Endothelial cell of umbilical vein (primary cell): ENCODE results near the gene CASP14. TPM values are rescaled to one million over a fixed set of nuclear protein-coding genes. Genes with fewer than 3 reads are reported as not detected.
"Not testable (repeated sequence)": the region's sequence is repeated elsewhere in the genome, so short reads cannot be mapped to it uniquely, and the experiment has no call there.

Source experiments
- BruUV-seq: library from RNA; stranded (reverse); fragments of 400-500 nt; replicated peaks from 2 replicates; lab custom pipeline; 2021; lab: Mats Ljungman, UMichigan
- CTCF ChIA-PET: fragments of 300-600, 350-600 bp; sonication (Branson Sonifier 250); formaldehyde crosslinking; loops from one replicate; lab custom pipeline; 2021; ENCODE audit warnings: antibody characterized with exemption, inconsistent platforms; lab: Charles Lee
- POLR2A ChIA-PET: fragments of 300-600, 350-600 bp; sonication (Branson Sonifier 250); formaldehyde crosslinking; loops from one replicate; lab custom pipeline; 2021; ENCODE audit warnings: antibody characterized with exemption, inconsistent platforms; lab: Charles Lee
- DNase-seq: peaks from one replicate; pipeline ENCODE4 v3.0.0-alpha.2; 2011; ENCODE audit warnings: low read depth, low spot score
- FAIRE-seq: peaks from 2 replicates; lab custom pipeline; 2011; peaks lifted over from hg19 to GRCh38; lab: Jason Lieb, UNC
- H2AFZ ChIP-seq: 2 replicates; pipeline ENCODE4 v1.6.0; 2012; ENCODE audit warnings: low read depth, low read length, control low read depth, inconsistent platforms
- H3K27ac ChIP-seq: 2 replicates; pipeline ENCODE4 v1.5.1; 2011; ENCODE audit warnings: low read depth, mild to moderate bottlenecking, control low read depth, low read length, moderate library complexity; ENCODE audit not compliant: insufficient read depth
- H3K27me3 ChIP-seq, 2 experiments: 2 replicates each; pipeline versions ENCODE4 v1.6.0 to v1.6.1; 2011; ENCODE audit warnings: low read length in 2 of 2, mixed read lengths in 1 of 2; ENCODE audit not compliant: control insufficient read depth in 2 of 2, insufficient read depth in 2 of 2
- H3K36me3 ChIP-seq, 2 experiments: 2 replicates in 1 of 2; 3 replicates in 1 of 2; pipeline ENCODE4 v1.5.1; 2011; ENCODE audit warnings: low read length in 2 of 2, mild to moderate bottlenecking in 1 of 2, moderate library complexity in 1 of 2; ENCODE audit not compliant: control insufficient read depth in 2 of 2, insufficient read depth in 2 of 2; ENCODE audit errors: extremely low read depth in 1 of 2
- H3K4me1 ChIP-seq: 3 replicates; pipeline ENCODE4 v1.5.1; 2011; ENCODE audit warnings: mild to moderate bottlenecking, low read length; ENCODE audit not compliant: control insufficient read depth, insufficient read depth; ENCODE audit errors: extremely low read depth
- H3K4me2 ChIP-seq: 2 replicates; pipeline ENCODE4 v1.6.1; 2011; ENCODE audit warnings: low read length, control low read depth, mixed read lengths; ENCODE audit not compliant: insufficient read depth
- H3K4me3 ChIP-seq, 3 experiments: fragments of 200-600 bp in 1 of 3; sonication (generic), shearing (Covaris generic) in 1 of 3; replicated peaks in 1 of 3; 2 replicates each; pipeline ENCODE4 v1.5.1; 2011 to 2016; ENCODE audit warnings: control low read depth in 3 of 3, low read length in 3 of 3, mild to moderate bottlenecking in 2 of 3, inconsistent platforms in 1 of 3, low read depth in 1 of 3, moderate library complexity in 1 of 3; ENCODE audit not compliant: insufficient read depth in 1 of 3
- H3K79me2 ChIP-seq: 2 replicates; pipeline ENCODE4 v1.6.0; 2012; ENCODE audit warnings: low read length, inconsistent platforms; ENCODE audit not compliant: control insufficient read depth, insufficient read depth
- H3K9ac ChIP-seq: replicated peaks from 2 replicates; pipeline ENCODE3; 2011; ENCODE audit warnings: low read length, control low read depth; ENCODE audit not compliant: insufficient read depth; ENCODE audit errors: extremely low read depth
- H3K9me1 ChIP-seq: replicated peaks from 3 replicates; pipeline ENCODE4 v1.6.0; 2011; ENCODE audit warnings: mild to moderate bottlenecking, low read length; ENCODE audit not compliant: control insufficient read depth, insufficient read depth; ENCODE audit errors: extremely low read depth
- H3K9me3 ChIP-seq: replicated peaks from 2 replicates; pipeline ENCODE4 v1.5.1; 2012; ENCODE audit warnings: low read length, inconsistent platforms; ENCODE audit not compliant: control insufficient read depth, insufficient read depth
- H4K20me1 ChIP-seq: replicated peaks from 2 replicates; pipeline ENCODE3; 2011; ENCODE audit warnings: mild to moderate bottlenecking, low read length; ENCODE audit not compliant: control insufficient read depth, insufficient read depth; ENCODE audit errors: extremely low read depth
- CTCF ChIP-seq, 2 donors: IDR thresholded peaks; 1 replicate in 1 of 2; 2 replicates in 1 of 2; pipeline ENCODE4 v1.5.1; 2011; ENCODE audit warnings: low read length in 2 of 2, mild to moderate bottlenecking in 2 of 2, moderate library complexity in 2 of 2, control low read depth in 1 of 2, inconsistent platforms in 1 of 2, low read depth in 1 of 2; ENCODE audit not compliant: insufficient read depth in 1 of 2; ENCODE audit errors: extremely low read depth in 1 of 2
- MYC ChIP-seq: IDR thresholded peaks from one replicate; pipeline ENCODE4 v1.6.1; 2011; ENCODE audit warnings: mild to moderate bottlenecking, low read depth, low read length
- POLR2A ChIP-seq: IDR thresholded peaks from 2 replicates; pipeline ENCODE4 v1.6.1; 2012; ENCODE audit warnings: low read depth, mild to moderate bottlenecking, control low read depth, low read length
- dilution Hi-C: fragments of 300-500 bp; cut with MboI; formaldehyde crosslinking; loops from one replicate; pipeline ENCODE4 v1.15.0; 2019; ENCODE audit warnings: low sequenced_read_pairs; ENCODE audit not compliant: extremely low pct_ligation_motif_present
- intact Hi-C: fragments of 100-400 bp; cut with micrococcal nuclease; formaldehyde crosslinking; loops from one replicate; pipeline ENCODE4 v1.10.0; 2022
- polyA plus RNA-seq, 4 experiments: library from polyadenylated mRNA; depleted of rRNA in 3 of 4; stranded (reverse) in 3 of 4; unstranded in 1 of 4; fragments of >200 nt; gene quantifications; 2 replicates each; pipeline versions ENCODE4 v1.2.1 to v1.2.3, GENCODE V29; 2011 to 2012; ENCODE audit warnings: missing spikeins in 1 of 4
- total RNA-seq: library from RNA; stranded (reverse); gene quantifications from 2 replicates; pipeline ENCODE4 v1.2.3, GENCODE V29; 2021

Gene CASP14
- total and polyA plus RNA-seq, 2 donors (not counting 3 experiments of a cell fraction or from before 2014, with no cell fraction given): not detected

GRCh38 chr19:15018836-15019235 lies 30.4 kb upstream of the CASP14 start:
- H3K27ac ChIP-seq, H3K27me3 ChIP-seq, POLR2A ChIA-PET, H2AFZ ChIP-seq, intact Hi-C loops, DNase-seq, BruUV-seq, H3K79me2 ChIP-seq, H3K9me1 ChIP-seq, dilution Hi-C loops, CTCF ChIA-PET, H3K9ac ChIP-seq, H3K4me1 ChIP-seq, H4K20me1 ChIP-seq, H3K36me3 ChIP-seq, FAIRE-seq, H3K4me2 ChIP-seq, H3K9me3 ChIP-seq, H3K4me3 ChIP-seq: not testable (repeated sequence)

DNA sequence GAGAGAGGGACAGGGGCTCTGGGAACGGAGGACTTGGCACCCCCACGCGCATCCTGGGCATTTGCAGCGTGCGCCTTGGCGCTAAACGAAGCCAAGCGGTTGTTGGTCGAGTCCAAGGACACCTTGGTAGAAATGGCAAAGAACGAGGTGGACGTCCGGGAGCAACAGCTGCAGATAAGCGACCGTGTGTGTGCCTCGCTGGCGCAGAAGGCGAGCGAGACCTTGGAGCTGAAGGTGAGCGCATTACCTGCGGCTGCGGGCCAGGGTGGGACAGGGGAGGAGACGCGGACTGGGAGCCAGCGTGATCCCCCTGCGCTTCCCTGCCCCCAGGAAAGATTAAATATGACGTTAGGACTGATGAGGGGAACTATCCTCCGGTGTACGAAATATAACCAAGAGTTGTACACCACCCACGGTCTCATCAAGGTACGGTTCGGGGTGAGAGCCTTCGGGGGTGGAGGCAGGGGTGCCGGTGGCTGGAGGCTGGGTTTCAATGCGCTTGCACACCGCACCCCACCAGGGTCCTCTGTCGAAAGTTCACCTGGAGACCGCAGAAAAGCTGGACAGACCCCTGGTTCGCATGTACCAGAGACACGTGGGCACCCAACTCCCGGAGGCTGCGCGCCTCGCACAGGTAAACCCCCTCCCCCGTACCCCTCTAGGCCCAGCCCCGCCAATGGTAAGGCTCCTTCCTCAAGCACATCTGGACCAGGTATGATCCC lies 27.8 kb upstream of the CASP14 start:
- no peaks in the 10 kb centered on the region for H3K4me1 ChIP-seq
- CTCF ChIA-PET: no interaction called here
- H2AFZ ChIP-seq: no peak overlapping the region
- intact Hi-C loops: no loop called here
- BruUV-seq: no TSS peak
- H3K79me2 ChIP-seq: no peaks in the 10 kb centered on the region
- H3K9me1 ChIP-seq: no peaks in the 10 kb centered on the region
- H3K36me3 ChIP-seq: no peaks in the 10 kb centered on the region
- H3K4me2 ChIP-seq: no peak overlapping the region
- no peak for DNase-seq
- no peaks in the 10 kb centered on the region for H3K27me3 ChIP-seq
- no peak for FAIRE-seq
- H3K4me3 ChIP-seq: no peak overlapping the region
- no peak overlapping the region for H3K9ac ChIP-seq
- H3K9me3 ChIP-seq: no peaks in the 10 kb centered on the region
- POLR2A ChIA-PET: no interaction called here
- TF ChIP-seq CTCF (IDR thresholded peaks at IDR 0.05; ENCODE audit: extremely low read depth in 1 of 2, insufficient read depth in 1 of 2, low read depth in 1 of 2, low read length in 2 of 2): no peak
- TF ChIP-seq MYC: no peak
- TF ChIP-seq POLR2A: no peak
- H4K20me1 ChIP-seq: no peaks in the 10 kb centered on the region
- dilution Hi-C loops: no loop called here
- no peak overlapping the region for H3K27ac ChIP-seq
